Measurements from ENCODE around the gene SOX9.
"Not testable (repeated sequence)": the region's sequence is repeated elsewhere in the genome, so short reads cannot be mapped to it uniquely, and the experiment has no call there.

Gene SOX9

GRCh38 chr17:72101526-72101925 is 19.3 kb upstream of the SOX9 start:
- H3K4me1 Mint-ChIP-seq, result no peaks in the 10 kb centered on the region
- H3K9me3 Mint-ChIP-seq, result peaks cover 5% of the 10 kb centered on the region
- no peak for DNase-seq
- ATAC-seq, result no peak
- no peaks in the 10 kb centered on the region for H3K27me3 Mint-ChIP-seq
- H3K4me3 Mint-ChIP-seq, result no peak overlapping the region
- no peak overlapping the region for H3K27ac Mint-ChIP-seq
- H3K36me3 Mint-ChIP-seq (ENCODE audit: low read depth), result no peaks in the 10 kb centered on the region

- Mint-ChIP-seq H3K4me1 (no peaks in the 10 kb centered on the region), H3K4me3 (no peak overlapping the region), H3K9me3 (peaks cover 5% of the 10 kb centered on the region), H3K27ac (no peak overlapping the region), H3K36me3 (ENCODE audit: low read depth) (no peaks in the 10 kb centered on the region), H3K27me3 (no peaks in the 10 kb centered on the region)
- no peak for ATAC-seq
- DNase-seq, result no peak
Observed at GRCh38 chr17:72102366-72102765, 18.5 kb upstream of the SOX9 start.

GRCh38 chr17:72104164-72104862 is 16.5 kb upstream of the SOX9 start:
- Mint-ChIP-seq H3K9me3 (no peaks in the 10 kb centered on the region), H3K27ac (no peak overlapping the region), H3K27me3 (no peaks in the 10 kb centered on the region), H3K36me3 (ENCODE audit: low read depth) (no peaks in the 10 kb centered on the region), H3K4me3 (no peak overlapping the region), H3K4me1 (no peaks in the 10 kb centered on the region)
- DNase-seq (no peak), ATAC-seq (no peak)

GRCh38 chr17:72104863-72105234 is 16.0 kb upstream of the SOX9 start:
- no peaks in the 10 kb centered on the region for H3K4me1 Mint-ChIP-seq
- H3K27me3 Mint-ChIP-seq, result peaks cover under 1% of the 10 kb centered on the region
- ATAC-seq, result no peak
- no peak overlapping the region for H3K27ac Mint-ChIP-seq
- DNase-seq, result no peak
- H3K9me3 Mint-ChIP-seq, result no peaks in the 10 kb centered on the region
- H3K4me3 Mint-ChIP-seq, result no peak overlapping the region
- H3K36me3 Mint-ChIP-seq (ENCODE audit: low read depth), result no peaks in the 10 kb centered on the region

GRCh38 chr17:72107100-72107499 is 13.7 kb upstream of the SOX9 start:
- ATAC-seq (no peak), DNase-seq (no peak)
- Mint-ChIP-seq H3K27me3 (peaks cover 16% of the 10 kb centered on the region), H3K4me1 (no peaks in the 10 kb centered on the region), H3K9me3 (no peaks in the 10 kb centered on the region), H3K27ac (no peak overlapping the region), H3K36me3 (ENCODE audit: low read depth) (no peaks in the 10 kb centered on the region), H3K4me3 (no peak overlapping the region)

- Mint-ChIP-seq H3K36me3 (ENCODE audit: low read depth) (no peaks in the 10 kb centered on the region), H3K9me3 (no peaks in the 10 kb centered on the region), H3K27me3 (peaks cover 29% of the 10 kb centered on the region), H3K4me1 (no peaks in the 10 kb centered on the region), H3K27ac (no peak overlapping the region), H3K4me3 (no peak overlapping the region)
- DNase-seq (no peak), ATAC-seq (no peak)
Observed at GRCh38 chr17:72110231-72110941, 10.4 kb upstream of the SOX9 start.

GRCh38 chr17:72110942-72111318 is 9.9 kb upstream of the SOX9 start:
- no peak for DNase-seq
- H3K9me3 Mint-ChIP-seq, result no peaks in the 10 kb centered on the region
- no peak for ATAC-seq
- no peaks in the 10 kb centered on the region for H3K4me1 Mint-ChIP-seq
- no peaks in the 10 kb centered on the region for H3K36me3 Mint-ChIP-seq (ENCODE audit: low read depth)
- peaks cover 31% of the 10 kb centered on the region for H3K27me3 Mint-ChIP-seq
- H3K4me3 Mint-ChIP-seq, result no peak overlapping the region
- H3K27ac Mint-ChIP-seq, result no peak overlapping the region

- no peaks in the 10 kb centered on the region for H3K36me3 Mint-ChIP-seq (ENCODE audit: low read depth)
- no peak overlapping the region for H3K27ac Mint-ChIP-seq
- no peak for DNase-seq
- ATAC-seq, result no peak
- peaks cover 36% of the 10 kb centered on the region for H3K27me3 Mint-ChIP-seq
- H3K9me3 Mint-ChIP-seq, result no peaks in the 10 kb centered on the region
- H3K4me3 Mint-ChIP-seq, result no peak overlapping the region
- H3K4me1 Mint-ChIP-seq, result peaks cover 4% of the 10 kb centered on the region
Observed at GRCh38 chr17:72111336-72111923, 9.4 kb upstream of the SOX9 start.

- H3K4me3 Mint-ChIP-seq; H3K27ac Mint-ChIP-seq; H3K36me3 Mint-ChIP-seq (ENCODE audit: low read depth); DNase-seq; ATAC-seq; H3K4me1 Mint-ChIP-seq; H3K9me3 Mint-ChIP-seq: not testable (repeated sequence)
- peaks cover 41% of the 10 kb centered on the region for H3K27me3 Mint-ChIP-seq
Observed at GRCh38 chr17:72111926-72112325, 8.9 kb upstream of the SOX9 start.

GRCh38 chr17:72113751-72114150 is 7.1 kb upstream of the SOX9 start:
- Mint-ChIP-seq H3K9me3 (no peaks in the 10 kb centered on the region), H3K36me3 (ENCODE audit: low read depth) (peaks cover 2% of the 10 kb centered on the region), H3K27ac (no peak overlapping the region), H3K4me3 (no peak overlapping the region), H3K27me3 (peaks cover 56% of the 10 kb centered on the region), H3K4me1 (peaks cover 8% of the 10 kb centered on the region)
- no peak for ATAC-seq
- DNase-seq, result no peak

- H3K27ac Mint-ChIP-seq, result no peak overlapping the region
- H3K9me3 Mint-ChIP-seq, result no peaks in the 10 kb centered on the region
- no peak for ATAC-seq
- H3K4me1 Mint-ChIP-seq, result peaks cover 8% of the 10 kb centered on the region
- peaks cover 66% of the 10 kb centered on the region for H3K27me3 Mint-ChIP-seq
- H3K4me3 Mint-ChIP-seq, result no peak overlapping the region
- no peak for DNase-seq
- H3K36me3 Mint-ChIP-seq (ENCODE audit: low read depth), result peaks cover 2% of the 10 kb centered on the region
Observed at GRCh38 chr17:72115781-72116525, 4.9 kb upstream of the SOX9 start.

- ATAC-seq (no peak), DNase-seq (no peak)
- peaks cover 2% of the 10 kb centered on the region for H3K36me3 Mint-ChIP-seq (ENCODE audit: low read depth)
- H3K4me3 Mint-ChIP-seq, result no peak overlapping the region
- H3K4me1 Mint-ChIP-seq, result peaks cover 11% of the 10 kb centered on the region
- no peaks in the 10 kb centered on the region for H3K9me3 Mint-ChIP-seq
- H3K27ac Mint-ChIP-seq, result no peak overlapping the region
- H3K27me3 Mint-ChIP-seq, result peaks cover 64% of the 10 kb centered on the region
Observed at GRCh38 chr17:72116661-72117521, 3.9 kb upstream of the SOX9 start.

- Mint-ChIP-seq H3K9me3 (no peaks in the 10 kb centered on the region), H3K27ac (no peak overlapping the region), H3K27me3 (peaks cover 67% of the 10 kb centered on the region), H3K4me1 (peaks cover 11% of the 10 kb centered on the region), H3K4me3 (no peak overlapping the region), H3K36me3 (ENCODE audit: low read depth) (peaks cover 2% of the 10 kb centered on the region)
- no peak for ATAC-seq
- no peak for DNase-seq
Observed at GRCh38 chr17:72117535-72118334, 3.1 kb upstream of the SOX9 start.
